ENCODE results near the gene IL17REL.

IL17REL gene

GRCh38 chr22:50012211-50013181, at the start of gene IL17REL:
Gene IL17REL, minus strand, starts transcription at chr22:50012765. Its CDS starts 119 bp downstream, at chr22:50012646.
- no peak for DNase-seq

GRCh38 chr22:50061824-50062355, 49.3 kb upstream of the IL17REL start:
- DNase-seq = peak; percentile 33

GRCh38 chr22:50061141-50061823, 48.7 kb upstream of the IL17REL start:
- no peak for DNase-seq

GRCh38 chr22:50060441-50061140, 48.0 kb upstream of the IL17REL start:
- DNase-seq = no peak

- DNase-seq = no peak
These were observed 47.3 kb upstream of the IL17REL start for GRCh38 chr22:50059881-50060262.

- DNase-seq = peak; percentile 7
These were observed 46.6 kb upstream of the IL17REL start for GRCh38 chr22:50058906-50059880.

GRCh38 chr22:50058061-50058905, 45.7 kb upstream of the IL17REL start, which contains the start of gene TTLL8:
Gene TTLL8, minus strand, starts transcription at chr22:50058298.
- no peak for DNase-seq

GRCh38 chr22:50057278-50058060, 44.9 kb upstream of the IL17REL start:
- DNase-seq = no peak

GRCh38 chr22:50056214-50056972, 43.8 kb upstream of the IL17REL start:
- DNase-seq = no peak

GRCh38 chr22:50053861-50054260, 41.3 kb upstream of the IL17REL start:
- no peak for DNase-seq

- no peak for DNase-seq
These were observed 39.4 kb upstream of the IL17REL start for GRCh38 chr22:50051930-50052329.

GRCh38 chr22:50049299-50050195, 37.0 kb upstream of the IL17REL start:
- DNase-seq = no peak

- no peak for DNase-seq
These were observed 36.3 kb upstream of the IL17REL start for GRCh38 chr22:50048836-50049235.

- no peak for DNase-seq
These were observed 35.6 kb upstream of the IL17REL start for GRCh38 chr22:50048061-50048765.

GRCh38 chr22:50047346-50047745, 34.8 kb upstream of the IL17REL start:
- no peak for DNase-seq

- no peak for DNase-seq
These were observed 34.1 kb upstream of the IL17REL start for GRCh38 chr22:50046481-50047245.

GRCh38 chr22:50046019-50046415, 33.5 kb upstream of the IL17REL start:
- DNase-seq = no peak

Data from hematopoietic multipotent progenitor cell treated with erythropoietin and hydrocortisone succinate and interleukin-3 and kit ligand, for 8 days (in vitro differentiated cells).